GM23338 (cell line): ENCODE measurements around the gene SPRED2. TPM values are rescaled to one million over a fixed set of nuclear protein-coding genes. Genes with fewer than 3 reads are reported as not detected.

ENCODE experiments used
- ATAC-seq: fragments of 200-7000 bp; cut with Tn5 transposase; 3 replicates; pipeline ENCODE4 v1.9.1; 2020
- DNase-seq: peaks from one replicate; pipeline ENCODE4 v3.0.0-alpha.2; 2015; ENCODE audit warnings: low spot score
- H2AFZ ChIP-seq: fragments of 200-600 bp; sonication (generic); 2 replicates; pipeline ENCODE4 v1.8.0; 2016; ENCODE audit warnings: antibody characterized with exemption, mild to moderate bottlenecking, moderate library complexity
- H3F3A ChIP-seq: fragments of 200-600 bp; sonication (generic); replicated peaks from 2 replicates; pipeline ENCODE4 v1.8.0; 2017; ENCODE audit warnings: antibody characterized with exemption, mixed run types, low read depth
- H3K27ac ChIP-seq: fragments of 200-600 bp; sonication (generic); 2 replicates; pipeline ENCODE4 v1.6.1; 2016; ENCODE audit warnings: low read depth
- H3K27me3 ChIP-seq: fragments of 200-600 bp; sonication (generic); 2 replicates; pipeline ENCODE4 v1.8.0; 2016; ENCODE audit warnings: mild to moderate bottlenecking, mixed run types, moderate library complexity; ENCODE audit not compliant: insufficient read depth
- H3K36me3 ChIP-seq: fragments of 200-600 bp; sonication (generic); 2 replicates; pipeline ENCODE4 v1.8.0; 2016; ENCODE audit warnings: mild to moderate bottlenecking; ENCODE audit not compliant: insufficient read depth
- H3K4me1 ChIP-seq: fragments of 200-600 bp; sonication (generic); 2 replicates; pipeline ENCODE4 v1.8.0; 2016; ENCODE audit warnings: mild to moderate bottlenecking, moderate library complexity; ENCODE audit not compliant: insufficient read depth
- H3K4me2 ChIP-seq: fragments of 200-600 bp; sonication (generic); 2 replicates; pipeline ENCODE4 v1.7.1; 2017; ENCODE audit warnings: mixed run types
- H3K4me3 ChIP-seq: fragments of 200-600 bp; sonication (generic); 2 replicates; pipeline ENCODE4 v1.6.1; 2016; ENCODE audit warnings: mixed run types
- H3K79me2 ChIP-seq: fragments of 200-600 bp; sonication (generic); replicated peaks from 2 replicates; pipeline ENCODE4 v1.8.0; 2017; ENCODE audit warnings: mild to moderate bottlenecking; ENCODE audit not compliant: insufficient read depth
- H3K9me2 ChIP-seq: fragments of 200-600 bp; sonication (generic); 2 replicates; pipeline ENCODE4 v1.8.0; 2017; ENCODE audit not compliant: insufficient read depth
- H4K20me1 ChIP-seq: fragments of 200-600 bp; sonication (generic); replicated peaks from 2 replicates; pipeline ENCODE4 v1.8.0; 2017; ENCODE audit warnings: mild to moderate bottlenecking; ENCODE audit not compliant: insufficient read depth
- H3K27ac Mint-ChIP-seq: 2 replicates; pipeline ENCODE4 v1.8.0; 2020; ENCODE audit warnings: inconsistent platforms, mild to moderate bottlenecking, moderate library complexity, mixed read lengths
- H3K27me3 Mint-ChIP-seq: 3 replicates; pipeline ENCODE4 v1.8.0; 2022; ENCODE audit warnings: low read depth, mild to moderate bottlenecking, moderate library complexity, mixed read lengths, inconsistent platforms; ENCODE audit not compliant: insufficient read depth, poor library complexity
- H3K36me3 Mint-ChIP-seq: 3 replicates; pipeline ENCODE4 v1.8.0; 2021; ENCODE audit warnings: low read depth, mild to moderate bottlenecking, inconsistent platforms, moderate library complexity, mixed read lengths
- H3K4me1 Mint-ChIP-seq: 3 replicates; pipeline ENCODE4 v1.8.0; 2020; ENCODE audit warnings: mild to moderate bottlenecking, inconsistent platforms, mixed read lengths
- H3K4me3 Mint-ChIP-seq: 3 replicates; pipeline ENCODE4 v1.8.0; 2021; ENCODE audit warnings: moderate library complexity, mild to moderate bottlenecking, inconsistent platforms, mixed read lengths
- H3K9me3 Mint-ChIP-seq: 3 replicates; pipeline ENCODE4 v1.8.0; 2020; ENCODE audit warnings: moderate library complexity, mild to moderate bottlenecking, inconsistent platforms, mixed read lengths
- JUNB ChIP-seq: IDR thresholded peaks from one replicate; pipeline ENCODE4 v1.6.1; 2016; ENCODE audit warnings: antibody characterized with exemption; ENCODE audit not compliant: unreplicated experiment
- NANOG ChIP-seq: IDR thresholded peaks from 2 replicates; pipeline ENCODE4 v1.6.1; 2016; ENCODE audit warnings: antibody characterized with exemption, borderline replicate concordance
- STAT1 ChIP-seq: IDR thresholded peaks from one replicate; pipeline ENCODE4 v1.6.1; 2016; ENCODE audit warnings: antibody characterized with exemption; ENCODE audit not compliant: unreplicated experiment
- ZNF114 ChIP-seq: fragments of 250-450 bp; sonication (Bioruptor Pico); IDR thresholded peaks from 2 replicates; pipeline ENCODE4 v1.5.0; 2020; ENCODE audit warnings: mild to moderate bottlenecking, moderate library complexity
- polyA plus RNA-seq: library from polyadenylated mRNA; unstranded; fragments of >200 nt; fragmentation: Nextera tagmentation; extraction: Ambion mirVana; gene quantifications from 2 replicates; pipeline ENCODE4 v1.2.1, GENCODE V29; 2016
- total RNA-seq: library from RNA; depleted of rRNA; stranded (reverse); fragments of >200 nt; shearing (Covaris generic); gene quantifications from 2 replicates; pipeline ENCODE4 v1.2.3, GENCODE V29; 2014
- TF ChIP-seq, protein P1 (sequence below), 2 experiments: fragments of 200-600 bp in 1 of 2; sonication (generic) in 1 of 2; conservative IDR thresholded peaks; 2 replicates each; pipeline versions ENCODE4 v1.5.1 to v1.6.1; 2016 to 2017; ENCODE audit warnings: antibody characterized with exemption in 2 of 2, low read depth in 2 of 2, mild to moderate bottlenecking in 2 of 2, moderate library complexity in 1 of 2
- TF ChIP-seq, protein P2 (sequence below): fragments of 250-450 bp; sonication (Bioruptor Pico); IDR thresholded peaks from 2 replicates; pipeline ENCODE4 v1.5.0; 2020; ENCODE audit warnings: mild to moderate bottlenecking, moderate library complexity

The SPRED2 gene
- total and polyA plus RNA-seq, 2 experiments from 2014 or later = 8.7 to 13.0 TPM

DNA sequence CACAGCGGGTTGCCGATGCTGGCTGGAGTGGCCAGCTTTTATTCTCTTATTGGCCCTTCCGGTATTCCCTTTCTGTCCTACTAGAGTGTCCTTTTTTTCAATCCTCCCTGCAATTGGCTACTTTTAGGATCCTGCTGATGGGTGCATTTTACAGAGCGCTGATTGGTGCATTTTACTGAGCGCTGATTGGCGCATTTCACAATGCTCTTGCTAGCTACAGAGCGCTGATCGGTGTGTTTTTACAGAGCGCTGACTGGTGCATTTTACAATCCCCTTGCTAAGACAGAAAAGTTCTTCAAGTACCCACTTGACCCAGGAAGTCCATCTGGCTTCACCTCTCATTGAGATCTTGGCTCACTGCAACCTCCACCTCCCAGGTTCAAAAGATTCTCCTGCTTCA is 44.4 kb upstream of the SPRED2 start:
- no peaks in the 10 kb centered on the region for H3K79me2 ChIP-seq
- H3K4me1 ChIP-seq = no peaks in the 10 kb centered on the region; the same call in 1 of the 2 replicates
- no peak overlapping the region for H3K27ac ChIP-seq
- no peaks in the 10 kb centered on the region for H3K27me3 ChIP-seq
- peaks cover 8% of the 10 kb centered on the region for H3K27me3 Mint-ChIP-seq
- H3K9me3 Mint-ChIP-seq = peaks cover 5% of the 10 kb centered on the region; the same call in 2 of the 3 replicates
- TF ChIP-seq NANOG = no peak
- TF ChIP-seq, protein P1, sequence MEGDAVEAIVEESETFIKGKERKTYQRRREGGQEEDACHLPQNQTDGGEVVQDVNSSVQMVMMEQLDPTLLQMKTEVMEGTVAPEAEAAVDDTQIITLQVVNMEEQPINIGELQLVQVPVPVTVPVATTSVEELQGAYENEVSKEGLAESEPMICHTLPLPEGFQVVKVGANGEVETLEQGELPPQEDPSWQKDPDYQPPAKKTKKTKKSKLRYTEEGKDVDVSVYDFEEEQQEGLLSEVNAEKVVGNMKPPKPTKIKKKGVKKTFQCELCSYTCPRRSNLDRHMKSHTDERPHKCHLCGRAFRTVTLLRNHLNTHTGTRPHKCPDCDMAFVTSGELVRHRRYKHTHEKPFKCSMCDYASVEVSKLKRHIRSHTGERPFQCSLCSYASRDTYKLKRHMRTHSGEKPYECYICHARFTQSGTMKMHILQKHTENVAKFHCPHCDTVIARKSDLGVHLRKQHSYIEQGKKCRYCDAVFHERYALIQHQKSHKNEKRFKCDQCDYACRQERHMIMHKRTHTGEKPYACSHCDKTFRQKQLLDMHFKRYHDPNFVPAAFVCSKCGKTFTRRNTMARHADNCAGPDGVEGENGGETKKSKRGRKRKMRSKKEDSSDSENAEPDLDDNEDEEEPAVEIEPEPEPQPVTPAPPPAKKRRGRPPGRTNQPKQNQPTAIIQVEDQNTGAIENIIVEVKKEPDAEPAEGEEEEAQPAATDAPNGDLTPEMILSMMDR (conservative IDR thresholded peaks at IDR 0.05; ENCODE audit: low read depth in 2 of 2) = no peak
- TF ChIP-seq, protein P2, sequence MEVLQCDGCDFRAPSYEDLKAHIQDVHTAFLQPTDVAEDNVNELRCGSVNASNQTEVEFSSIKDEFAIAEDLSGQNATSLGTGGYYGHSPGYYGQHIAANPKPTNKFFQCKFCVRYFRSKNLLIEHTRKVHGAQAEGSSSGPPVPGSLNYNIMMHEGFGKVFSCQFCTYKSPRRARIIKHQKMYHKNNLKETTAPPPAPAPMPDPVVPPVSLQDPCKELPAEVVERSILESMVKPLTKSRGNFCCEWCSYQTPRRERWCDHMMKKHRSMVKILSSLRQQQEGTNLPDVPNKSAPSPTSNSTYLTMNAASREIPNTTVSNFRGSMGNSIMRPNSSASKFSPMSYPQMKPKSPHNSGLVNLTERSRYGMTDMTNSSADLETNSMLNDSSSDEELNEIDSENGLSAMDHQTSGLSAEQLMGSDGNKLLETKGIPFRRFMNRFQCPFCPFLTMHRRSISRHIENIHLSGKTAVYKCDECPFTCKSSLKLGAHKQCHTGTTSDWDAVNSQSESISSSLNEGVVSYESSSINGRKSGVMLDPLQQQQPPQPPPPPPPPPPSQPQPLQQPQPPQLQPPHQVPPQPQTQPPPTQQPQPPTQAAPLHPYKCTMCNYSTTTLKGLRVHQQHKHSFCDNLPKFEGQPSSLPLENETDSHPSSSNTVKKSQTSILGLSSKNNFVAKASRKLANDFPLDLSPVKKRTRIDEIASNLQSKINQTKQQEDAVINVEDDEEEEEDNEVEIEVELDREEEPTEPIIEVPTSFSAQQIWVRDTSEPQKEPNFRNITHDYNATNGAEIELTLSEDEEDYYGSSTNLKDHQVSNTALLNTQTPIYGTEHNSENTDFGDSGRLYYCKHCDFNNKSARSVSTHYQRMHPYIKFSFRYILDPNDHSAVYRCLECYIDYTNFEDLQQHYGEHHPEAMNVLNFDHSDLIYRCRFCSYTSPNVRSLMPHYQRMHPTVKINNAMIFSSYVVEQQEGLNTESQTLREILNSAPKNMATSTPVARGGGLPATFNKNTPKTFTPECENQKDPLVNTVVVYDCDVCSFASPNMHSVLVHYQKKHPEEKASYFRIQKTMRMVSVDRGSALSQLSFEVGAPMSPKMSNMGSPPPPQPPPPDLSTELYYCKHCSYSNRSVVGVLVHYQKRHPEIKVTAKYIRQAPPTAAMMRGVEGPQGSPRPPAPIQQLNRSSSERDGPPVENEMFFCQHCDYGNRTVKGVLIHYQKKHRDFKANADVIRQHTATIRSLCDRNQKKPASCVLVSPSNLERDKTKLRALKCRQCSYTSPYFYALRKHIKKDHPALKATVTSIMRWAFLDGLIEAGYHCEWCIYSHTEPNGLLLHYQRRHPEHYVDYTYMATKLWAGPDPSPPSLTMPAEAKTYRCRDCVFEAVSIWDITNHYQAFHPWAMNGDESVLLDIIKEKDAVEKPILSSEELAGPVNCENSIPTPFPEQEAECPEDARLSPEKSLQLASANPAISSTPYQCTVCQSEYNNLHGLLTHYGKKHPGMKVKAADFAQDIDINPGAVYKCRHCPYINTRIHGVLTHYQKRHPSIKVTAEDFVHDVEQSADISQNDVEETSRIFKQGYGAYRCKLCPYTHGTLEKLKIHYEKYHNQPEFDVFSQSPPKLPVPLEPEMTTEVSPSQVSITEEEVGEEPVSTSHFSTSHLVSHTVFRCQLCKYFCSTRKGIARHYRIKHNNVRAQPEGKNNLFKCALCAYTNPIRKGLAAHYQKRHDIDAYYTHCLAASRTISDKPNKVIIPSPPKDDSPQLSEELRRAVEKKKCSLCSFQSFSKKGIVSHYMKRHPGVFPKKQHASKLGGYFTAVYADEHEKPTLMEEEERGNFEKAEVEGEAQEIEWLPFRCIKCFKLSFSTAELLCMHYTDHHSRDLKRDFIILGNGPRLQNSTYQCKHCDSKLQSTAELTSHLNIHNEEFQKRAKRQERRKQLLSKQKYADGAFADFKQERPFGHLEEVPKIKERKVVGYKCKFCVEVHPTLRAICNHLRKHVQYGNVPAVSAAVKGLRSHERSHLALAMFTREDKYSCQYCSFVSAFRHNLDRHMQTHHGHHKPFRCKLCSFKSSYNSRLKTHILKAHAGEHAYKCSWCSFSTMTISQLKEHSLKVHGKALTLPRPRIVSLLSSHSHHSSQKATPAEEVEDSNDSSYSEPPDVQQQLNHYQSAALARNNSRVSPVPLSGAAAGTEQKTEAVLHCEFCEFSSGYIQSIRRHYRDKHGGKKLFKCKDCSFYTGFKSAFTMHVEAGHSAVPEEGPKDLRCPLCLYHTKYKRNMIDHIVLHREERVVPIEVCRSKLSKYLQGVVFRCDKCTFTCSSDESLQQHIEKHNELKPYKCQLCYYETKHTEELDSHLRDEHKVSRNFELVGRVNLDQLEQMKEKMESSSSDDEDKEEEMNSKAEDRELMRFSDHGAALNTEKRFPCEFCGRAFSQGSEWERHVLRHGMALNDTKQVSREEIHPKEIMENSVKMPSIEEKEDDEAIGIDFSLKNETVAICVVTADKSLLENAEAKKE = no peak
- TF ChIP-seq STAT1 = no peak
- no peak for TF ChIP-seq JUNB
- TF ChIP-seq ZNF114 (CRISPR knock-in tag) = no peak
- H3K36me3 Mint-ChIP-seq = no peaks in the 10 kb centered on the region
- no peaks in the 10 kb centered on the region for H3K36me3 ChIP-seq
- H3F3A ChIP-seq = no peaks in the 10 kb centered on the region
- no peaks in the 10 kb centered on the region; the same call in 1 of the 2 replicates for H3K9me2 ChIP-seq
- no peak overlapping the region for H3K27ac Mint-ChIP-seq
- H2AFZ ChIP-seq = no peak overlapping the region
- ATAC-seq (no peak), DNase-seq (no peak)
- H3K4me2 ChIP-seq = no peak overlapping the region
- no peak overlapping the region for H3K4me3 Mint-ChIP-seq
- H3K4me3 ChIP-seq = no peak overlapping the region
- H3K4me1 Mint-ChIP-seq = peaks cover 6% of the 10 kb centered on the region; the same call in 1 of the 3 replicates
- H4K20me1 ChIP-seq = no peaks in the 10 kb centered on the region
